B cell (primary cell): ENCODE measurements around the gene ZNF541. TPM values are rescaled to one million over a fixed set of nuclear protein-coding genes. Genes with fewer than 3 reads are reported as not detected.

ENCODE experiments used
- ATAC-seq: fragments of 200-7000 bp; cut with Tn5 transposase; one replicate; pipeline ENCODE4 v1.10.0; 2021; ENCODE audit warnings: low read depth, mild to moderate bottlenecking, moderate number of reproducible peaks, moderate library complexity
- CTCF ChIA-PET: fragments of 350-600 bp; sonication (Branson Sonifier 250); formaldehyde crosslinking; loops from one replicate; lab custom pipeline; 2021; ENCODE audit warnings: antibody characterized with exemption, inconsistent platforms; lab: Charles Lee
- POLR2A ChIA-PET: fragments of 350-600 bp; sonication (Branson Sonifier 250); formaldehyde crosslinking; loops from one replicate; lab custom pipeline; 2021; ENCODE audit warnings: antibody characterized with exemption; lab: Charles Lee
- DNase-seq: peaks from one replicate; pipeline ENCODE4 v3.0.0; 2013
- H2AFZ ChIP-seq: 2 replicates; pipeline ENCODE4 v1.6.1; 2012; ENCODE audit warnings: mild to moderate bottlenecking, low read depth, low read length; ENCODE audit not compliant: insufficient read depth, poor library complexity, severe bottlenecking
- H3K27ac ChIP-seq, 2 donors: 1 replicate in 1 of 2; 2 replicates in 1 of 2; pipeline ENCODE4 v1.5.1; 2012 to 2013; ENCODE audit warnings: low read length in 2 of 2, mild to moderate bottlenecking in 2 of 2, moderate library complexity in 1 of 2
- H3K27me3 ChIP-seq, 4 experiments: fragments of 200-600 bp in 1 of 4; sonication (generic) in 1 of 4; replicated peaks in 1 of 4; 1 replicate in 2 of 4; 2 replicates in 2 of 4; pipeline versions ENCODE4 v1.6.1 to v1.7.0; 2013 to 2016; ENCODE audit warnings: low read length in 3 of 4, mild to moderate bottlenecking in 2 of 4, mixed read lengths in 1 of 4, moderate library complexity in 1 of 4; ENCODE audit not compliant: insufficient read depth in 4 of 4, control insufficient read depth in 3 of 4; ENCODE audit errors: control extremely low read depth in 1 of 4
- H3K36me3 ChIP-seq, 2 experiments: replicated peaks in 1 of 2; 1 replicate in 1 of 2; 2 replicates in 1 of 2; pipeline versions ENCODE4 v1.6.1 to v1.7.1; 2013; ENCODE audit warnings: low read length in 1 of 2; ENCODE audit not compliant: insufficient read depth in 2 of 2, control insufficient read depth in 1 of 2; ENCODE audit errors: control extremely low read depth in 1 of 2, extremely low read depth in 1 of 2
- H3K4me1 ChIP-seq, 2 donors: fragments of 200-600 bp in 1 of 2; sonication (generic) in 1 of 2; 1 replicate in 1 of 2; 2 replicates in 1 of 2; pipeline versions ENCODE4 v1.5.1 to v1.6.1; 2013 to 2017; ENCODE audit warnings: low read length in 2 of 2; ENCODE audit not compliant: control insufficient read depth in 2 of 2, insufficient read depth in 2 of 2
- H3K4me2 ChIP-seq: replicated peaks from 2 replicates; pipeline ENCODE3; 2012; ENCODE audit warnings: mild to moderate bottlenecking, low read depth, low read length; ENCODE audit not compliant: poor library complexity, severe bottlenecking
- H3K4me3 ChIP-seq, 5 experiments: fragments of 200-600 bp in 1 of 5; sonication (generic) in 1 of 5; 1 replicate in 3 of 5; 2 replicates in 2 of 5; pipeline versions ENCODE4 v1.5.1 to v1.7.0; 2011 to 2016; ENCODE audit warnings: low read length in 4 of 5, mild to moderate bottlenecking in 4 of 5, low read depth in 2 of 5, control low read depth in 1 of 5, moderate library complexity in 1 of 5; ENCODE audit not compliant: insufficient read depth in 1 of 5; ENCODE audit errors: control extremely low read depth in 1 of 5, extremely low read depth in 1 of 5
- H3K79me2 ChIP-seq: fragments of 200-600 bp; sonication (generic); one replicate; pipeline ENCODE4 v1.6.0; 2016; ENCODE audit warnings: low read length; ENCODE audit not compliant: control insufficient read depth, insufficient read depth
- H3K9ac ChIP-seq: fragments of 200-600 bp; sonication (generic); 2 replicates; pipeline ENCODE4 v1.6.1; 2017; ENCODE audit warnings: mild to moderate bottlenecking, low read length, moderate library complexity
- H3K9me3 ChIP-seq, 3 donors: one replicate each; pipeline versions ENCODE4 v1.6.1 to v1.7.1; 2013; ENCODE audit warnings: low read length in 2 of 3; ENCODE audit not compliant: control insufficient read depth in 2 of 3, insufficient read depth in 1 of 3; ENCODE audit errors: control extremely low read depth in 1 of 3
- H4K20me1 ChIP-seq: 2 replicates; pipeline ENCODE4 v1.6.0; 2012; ENCODE audit warnings: mild to moderate bottlenecking, low read length; ENCODE audit not compliant: insufficient read depth, control insufficient read depth, poor library complexity, severe bottlenecking
- H3K27ac Mint-ChIP-seq: one replicate; pipeline ENCODE4 v1.8.0; 2021; ENCODE audit warnings: mixed read lengths
- H3K27me3 Mint-ChIP-seq: one replicate; pipeline ENCODE4 v1.8.0; 2021; ENCODE audit warnings: mixed read lengths
- H3K4me1 Mint-ChIP-seq: one replicate; pipeline ENCODE4 v1.8.0; 2021; ENCODE audit warnings: mixed read lengths
- H3K4me3 Mint-ChIP-seq: one replicate; pipeline ENCODE4 v1.8.0; 2021; ENCODE audit warnings: mixed read lengths
- H3K9me3 Mint-ChIP-seq: one replicate; pipeline ENCODE4 v1.8.0; 2022; ENCODE audit warnings: mixed read lengths; ENCODE audit not compliant: insufficient read depth
- EZH2 ChIP-seq: IDR thresholded peaks from 2 replicates; pipeline ENCODE4 v1.6.1; 2012; ENCODE audit warnings: borderline replicate concordance, low read depth, mild to moderate bottlenecking, moderate library complexity, low read length; ENCODE audit not compliant: insufficient read depth, poor library complexity, severe bottlenecking
- WGBS: methylation state at CpG from one replicate; pipeline ENCODE4 v1.1.5; 2013; ENCODE audit warnings: missing lambda C conversion rate; ENCODE audit not compliant: insufficient coverage; 5-methylcytosine and 5-hydroxymethylcytosine counted together
- intact Hi-C: fragments of 100-400 bp; cut with micrococcal nuclease; formaldehyde crosslinking; loops from one replicate; pipeline ENCODE4 v1.10.0; 2022
- polyA plus RNA-seq: library from polyadenylated mRNA; depleted of rRNA; stranded (reverse); fragments of >200 nt; gene quantifications from 2 replicates; pipeline ENCODE4 v1.2.3, GENCODE V29; 2012
- total RNA-seq, 2 donors: library from RNA; stranded (reverse); fragments of 120-200 nt in 1 of 2; gene quantifications; 1 replicate in 1 of 2; 2 replicates in 1 of 2; pipeline versions ENCODE4 v1.2.3 to v1.2.4, GENCODE V29; 2013 to 2022
- TF ChIP-seq, protein P1 (sequence below): fragments of 200-600 bp; IDR thresholded peaks from one replicate; pipeline ENCODE4 v1.8.0; 2022; ENCODE audit warnings: antibody characterized with exemption, mild to moderate bottlenecking

Gene ZNF541
- total and polyA plus RNA-seq, 2 donors (not counting 1 experiment from before 2014, with no cell fraction given) = 0.03 TPM; not detected in 1

DNA sequence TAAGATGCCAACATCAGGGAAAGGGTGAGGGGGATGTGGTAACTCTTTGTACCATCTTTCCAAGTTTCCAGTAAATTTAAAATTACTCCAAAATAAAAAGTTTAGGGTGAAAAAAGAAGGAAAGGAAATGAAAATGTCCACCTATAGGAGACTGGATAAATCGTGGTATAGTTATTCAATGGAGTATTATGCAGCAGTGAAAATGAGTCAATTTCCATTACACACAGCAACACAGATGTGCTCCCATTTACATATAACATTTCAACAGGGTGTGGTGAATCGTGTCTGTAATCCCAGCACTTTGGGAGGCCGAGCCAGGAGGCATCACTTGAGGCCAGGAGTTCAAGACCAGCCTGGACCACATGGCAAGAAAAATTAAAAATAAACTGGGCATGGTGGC lies 7.4 kb upstream of the ZNF541 start:
- Mint-ChIP-seq H3K27me3 (peaks cover 49% of the 10 kb centered on the region), H3K9me3 (no peaks in the 10 kb centered on the region), H3K4me1 (peaks cover 21% of the 10 kb centered on the region), H3K4me3 (no peak overlapping the region), H3K27ac (no peak overlapping the region)
- peaks cover 0 to 49% (median 26%) of the 10 kb centered on the region in 4 experiments for H3K27me3 ChIP-seq
- POLR2A ChIA-PET = no interaction called here
- H3K36me3 ChIP-seq = no peaks in the 10 kb centered on the region
- peaks cover 0 to 13% (median 5%) of the 10 kb centered on the region in 3 donors for H3K9me3 ChIP-seq
- intact Hi-C loops = no loop called here
- no peak overlapping the region for H3K27ac ChIP-seq
- DNase-seq (no peak), ATAC-seq (no peak)
- WGBS = 77% methylated on average over 2 of the region's 3 CpGs
- no peaks in the 10 kb centered on the region for H4K20me1 ChIP-seq
- no peak overlapping the region for H2AFZ ChIP-seq
- CTCF ChIA-PET = no interaction called here
- H3K79me2 ChIP-seq = no peaks in the 10 kb centered on the region
- H3K4me3 ChIP-seq = no peak overlapping the region
- no peak overlapping the region for H3K4me2 ChIP-seq
- peaks cover 24 to 30% of the 10 kb centered on the region in 2 donors for H3K4me1 ChIP-seq
- H3K9ac ChIP-seq = no peak overlapping the region
- TF ChIP-seq EZH2 = no peak
- TF ChIP-seq, protein P1, sequence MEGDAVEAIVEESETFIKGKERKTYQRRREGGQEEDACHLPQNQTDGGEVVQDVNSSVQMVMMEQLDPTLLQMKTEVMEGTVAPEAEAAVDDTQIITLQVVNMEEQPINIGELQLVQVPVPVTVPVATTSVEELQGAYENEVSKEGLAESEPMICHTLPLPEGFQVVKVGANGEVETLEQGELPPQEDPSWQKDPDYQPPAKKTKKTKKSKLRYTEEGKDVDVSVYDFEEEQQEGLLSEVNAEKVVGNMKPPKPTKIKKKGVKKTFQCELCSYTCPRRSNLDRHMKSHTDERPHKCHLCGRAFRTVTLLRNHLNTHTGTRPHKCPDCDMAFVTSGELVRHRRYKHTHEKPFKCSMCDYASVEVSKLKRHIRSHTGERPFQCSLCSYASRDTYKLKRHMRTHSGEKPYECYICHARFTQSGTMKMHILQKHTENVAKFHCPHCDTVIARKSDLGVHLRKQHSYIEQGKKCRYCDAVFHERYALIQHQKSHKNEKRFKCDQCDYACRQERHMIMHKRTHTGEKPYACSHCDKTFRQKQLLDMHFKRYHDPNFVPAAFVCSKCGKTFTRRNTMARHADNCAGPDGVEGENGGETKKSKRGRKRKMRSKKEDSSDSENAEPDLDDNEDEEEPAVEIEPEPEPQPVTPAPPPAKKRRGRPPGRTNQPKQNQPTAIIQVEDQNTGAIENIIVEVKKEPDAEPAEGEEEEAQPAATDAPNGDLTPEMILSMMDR = no peak

DNA sequence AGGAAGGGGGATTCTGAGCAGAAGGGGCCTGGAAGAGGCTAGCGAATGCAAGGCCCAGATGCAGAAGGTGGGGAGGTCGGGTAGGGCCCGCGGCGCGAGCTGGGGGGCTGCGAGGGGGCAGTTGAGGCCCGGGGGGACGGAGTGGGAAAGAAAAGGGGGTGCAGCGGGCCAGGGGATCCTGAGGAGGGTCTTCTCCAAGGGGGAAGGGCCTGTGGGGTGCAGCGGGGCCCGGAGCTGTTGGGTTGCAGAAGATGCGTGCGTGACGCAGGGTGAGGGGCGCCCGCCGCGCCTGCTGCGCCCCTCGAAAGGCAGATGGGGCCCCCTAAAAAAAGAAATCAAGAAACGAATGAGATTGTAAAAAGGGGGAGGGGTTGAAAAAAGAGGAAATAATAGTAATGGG lies 313 bp downstream of the ZNF541 start:
- ChIA-PET POLR2A (no interaction called here), CTCF (no interaction called here)
- no peaks in the 10 kb centered on the region for H3K9me3 Mint-ChIP-seq
- H3K4me3 Mint-ChIP-seq = no peak overlapping the region
- Histone ChIP-seq H3K4me3 (no peak overlapping the region), H3K9ac (no peak overlapping the region), H3K4me1 (peaks cover 17 to 21% of the 10 kb centered on the region in 2 donors), H3K36me3 (no peaks in the 10 kb centered on the region), H3K9me3 (peaks cover 0 to 20% (median 0%) of the 10 kb centered on the region in 3 donors), H2AFZ (no peak overlapping the region), H3K4me2 (peak overlapping the region; percentile 75), H3K27ac (no peak overlapping the region), H3K79me2 (no peaks in the 10 kb centered on the region), H4K20me1 (no peaks in the 10 kb centered on the region), H3K27me3 (peaks cover 0 to 46% (median 25%) of the 10 kb centered on the region in 4 experiments)
- intact Hi-C loops = no loop called here
- TF ChIP-seq EZH2 = no peak
- TF ChIP-seq, protein P1 = no peak
- peaks cover 37% of the 10 kb centered on the region for H3K27me3 Mint-ChIP-seq
- no peak for DNase-seq
- ATAC-seq = no peak
- H3K27ac Mint-ChIP-seq = no peak overlapping the region
- peaks cover 16% of the 10 kb centered on the region for H3K4me1 Mint-ChIP-seq
- WGBS = 73% methylated on average over 21 of the region's 22 CpGs
